Kidney (tissue), 14 donors: ENCODE results near the gene FAT1. TPM values are rescaled to one million over a fixed set of nuclear protein-coding genes. Genes with fewer than 3 reads are reported as not detected.

Experiments used
- DNase-seq, 5 donors: peaks; one replicate each; pipeline ENCODE4 v3.0.0-alpha.2; 2013 to 2020
- FAIRE-seq: peaks from 2 replicates; lab custom pipeline; 2012; peaks lifted over from hg19 to GRCh38; lab: Jason Lieb, UNC
- H3K27ac ChIP-seq, 2 donors: one replicate each; pipeline ENCODE4 v1.7.0; 2013; ENCODE audit warnings: low read depth in 2 of 2, low read length in 2 of 2, inconsistent platforms in 1 of 2
- H3K27me3 ChIP-seq: one replicate; pipeline ENCODE4 v1.7.1; 2013; ENCODE audit warnings: low read length, inconsistent platforms; ENCODE audit not compliant: control insufficient read depth, insufficient read depth
- H3K36me3 ChIP-seq, 3 donors: one replicate each; pipeline versions ENCODE4 v1.7.0 to v1.7.1; 2013; ENCODE audit warnings: low read length in 3 of 3, control low read depth in 1 of 3, inconsistent platforms in 1 of 3; ENCODE audit not compliant: insufficient read depth in 3 of 3, control insufficient read depth in 2 of 3
- H3K4me1 ChIP-seq, 3 donors: one replicate each; pipeline versions ENCODE4 v1.7.0 to v1.7.1; 2013; ENCODE audit warnings: low read length in 3 of 3, inconsistent platforms in 1 of 3, low read depth in 1 of 3; ENCODE audit not compliant: control insufficient read depth in 2 of 3, insufficient read depth in 2 of 3
- H3K4me3 ChIP-seq, 3 donors: one replicate each; pipeline versions ENCODE4 v1.7.0 to v1.8.1; 2013; ENCODE audit warnings: low read length in 3 of 3, control low read depth in 1 of 3, inconsistent platforms in 1 of 3
- H3K9ac ChIP-seq, 3 donors: one replicate each; pipeline versions ENCODE4 v1.7.0 to v1.7.1; 2013; ENCODE audit warnings: low read length in 3 of 3, control low read depth in 1 of 3, inconsistent platforms in 1 of 3
- H3K9me3 ChIP-seq, 3 donors: one replicate each; pipeline versions ENCODE4 v1.7.0 to v1.7.1; 2013; ENCODE audit warnings: low read length in 3 of 3, control low read depth in 1 of 3, inconsistent platforms in 1 of 3; ENCODE audit not compliant: control insufficient read depth in 2 of 3, insufficient read depth in 1 of 3
- CTCF ChIP-seq: IDR thresholded peaks from 3 replicates; pipeline ENCODE4 v1.5.1; 2012; ENCODE audit warnings: mild to moderate bottlenecking, moderate library complexity, borderline replicate concordance; ENCODE audit not compliant: insufficient read depth; ENCODE audit errors: extremely low read depth
- intact Hi-C: fragments of 100-400 bp; cut with DNase I; formaldehyde crosslinking; loops from one replicate; pipeline ENCODE4 v1.11.1; 2022
- polyA plus RNA-seq: library from polyadenylated mRNA; stranded (reverse); fragments of 350-450 nt; fragmentation: Illumina TruSeq; extraction: RNeasy Lipid Tissue Mini Kit (QIAGEN cat#74804); gene quantifications from one replicate; pipeline ENCODE4 v1.2.3, GENCODE V29; 2014; ENCODE audit warnings: low read depth, low replicate concordance; ENCODE audit not compliant: insufficient read depth
- total RNA-seq: library from RNA; stranded (reverse); fragmentation: NEBNext Ultra II Directional; extraction: Animal tissue kit (Norgen Biotek cat#: 25700); gene quantifications from one replicate; pipeline ENCODE4 v1.2.1, GENCODE V29; 2021
- donor health status: control.
- donor health status: control.
- donor health status: control.
- donor health status: control.
- donor health status: control.
- donor health status: DM: yes; HTN: yes; CAD: no.
- donor health status: Normal renal cell carcinoma (clear cell type).

The FAT1 gene
- total and polyA plus RNA-seq, 2 donors from 2014 or later, result 62.2 to 254 TPM

DNA sequence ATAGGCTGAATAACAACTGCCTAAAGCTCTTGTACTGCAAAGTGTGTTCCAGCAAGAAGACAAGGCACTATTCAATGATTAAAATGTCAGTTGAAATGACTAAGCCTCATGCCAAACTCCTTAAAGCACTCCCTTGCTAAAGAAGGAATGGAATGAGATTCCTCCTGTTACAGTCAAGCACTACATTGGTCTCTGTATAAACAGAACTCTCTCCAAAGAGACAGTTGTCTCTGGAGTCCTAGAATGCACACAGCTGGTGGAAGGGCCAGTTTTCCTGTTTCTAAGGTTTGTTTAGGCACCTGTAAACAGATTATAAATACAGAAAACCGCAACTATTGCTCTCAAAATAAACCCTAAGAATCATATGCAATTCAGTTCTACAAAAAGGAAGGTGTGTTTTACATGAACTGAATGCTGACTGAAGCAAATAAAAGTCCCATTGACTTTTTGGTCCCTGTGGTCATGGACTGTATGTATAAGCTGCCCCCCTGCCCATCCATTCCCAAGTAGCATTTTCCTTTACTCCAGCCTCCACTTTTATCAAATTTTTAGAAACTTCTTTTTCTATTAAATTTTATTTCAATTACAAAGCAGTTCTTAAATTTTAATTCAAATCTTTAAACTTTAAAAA is 47.0 kb downstream of the FAT1 start:
- intact Hi-C loops, result no loop called here
- Histone ChIP-seq H3K36me3 (no peaks in the 10 kb centered on the region), H3K9ac (no peak overlapping the region), H3K9me3 (no peaks in the 10 kb centered on the region), H3K4me3 (peak overlapping the region in 1 of 3 donors; percentile 1), H3K27me3 (no peaks in the 10 kb centered on the region), H3K27ac (peak overlapping the region in 1 of 2 donors; percentile 54), H3K4me1 (peaks cover 0 to 10% (median 5%) of the 10 kb centered on the region in 3 donors)
- TF ChIP-seq CTCF, result no peak
- no peak for FAIRE-seq
- DNase-seq, result peak in 2 of 5 donors; percentile 58 to 74

- no peaks in the 10 kb centered on the region for H3K9me3 ChIP-seq
- H3K4me1 ChIP-seq, result peaks cover 0 to 12% (median 2%) of the 10 kb centered on the region in 3 donors
- peak overlapping the region in 1 of 3 donors; percentile 31 for H3K4me3 ChIP-seq
- H3K27me3 ChIP-seq, result no peaks in the 10 kb centered on the region
- DNase-seq (no peak), FAIRE-seq (no peak)
- H3K27ac ChIP-seq, result no peak overlapping the region
- no peaks in the 10 kb centered on the region for H3K36me3 ChIP-seq
- peak overlapping the region in 1 of 3 donors; percentile 35 for H3K9ac ChIP-seq
- no peak for TF ChIP-seq CTCF
- intact Hi-C loops, result no loop called here
These were observed 53.9 kb downstream of the FAT1 start for GRCh38 chr4:186669735-186670134.

DNA sequence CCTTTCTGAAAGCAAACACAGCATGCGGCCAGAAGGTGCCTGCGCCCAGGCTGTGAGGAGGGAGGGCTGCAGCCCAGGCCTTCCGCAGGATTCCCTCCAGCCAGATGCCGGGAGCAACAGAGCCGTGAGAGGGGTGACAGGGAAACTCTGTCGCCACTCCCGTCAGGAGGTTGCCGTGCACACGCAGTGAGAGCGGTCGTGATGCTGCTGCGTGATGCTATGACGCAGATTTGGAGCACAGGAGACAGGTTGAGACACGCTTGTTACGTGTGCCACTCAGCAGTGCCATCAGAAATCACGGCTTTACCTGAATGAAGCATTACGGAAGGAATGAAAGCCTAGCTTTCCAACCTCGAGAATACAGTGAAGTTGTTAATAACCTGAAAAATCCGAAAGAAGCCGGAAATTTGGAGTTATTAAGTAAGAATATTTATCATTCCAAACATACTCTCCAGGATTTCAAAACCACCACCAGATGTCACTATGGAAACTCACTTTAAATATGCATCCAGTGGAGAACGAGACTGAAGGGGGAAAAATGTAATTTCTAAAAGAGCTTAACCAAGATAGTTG is 54.4 kb downstream of the FAT1 start:
- Histone ChIP-seq H3K27ac (peak overlapping the region; percentile 1 to 56), H3K9me3 (no peaks in the 10 kb centered on the region), H3K4me3 (peak overlapping the region in 1 of 3 donors; percentile 31), H3K27me3 (no peaks in the 10 kb centered on the region), H3K9ac (peak overlapping the region in 1 of 3 donors; percentile 35), H3K36me3 (no peaks in the 10 kb centered on the region), H3K4me1 (peaks cover 0 to 12% (median 2%) of the 10 kb centered on the region in 3 donors)
- DNase-seq (peak in 2 of 5 donors; percentile 64 to 79), FAIRE-seq (peak; percentile 75)
- intact Hi-C loops, result no loop called here
- TF ChIP-seq CTCF, result peak; percentile 35
